HG02943 (cell line): ENCODE measurements around the gene TAOK1.

Experiments
- ATAC-seq: cut with Tn5 transposase; IDR thresholded peaks from one replicate; pipeline ENCODE4 v1.9.1; 2021; ENCODE audit warnings: mild to moderate bottlenecking, low read depth, moderate library complexity; ENCODE audit not compliant: unreplicated experiment

The TAOK1 gene

GRCh38 chr17:29591146-29591736 lies 201.1 kb downstream of the TAOK1 start:
- no peak for ATAC-seq

- ATAC-seq: no peak
Observed at GRCh38 chr17:29591737-29592608, 201.8 kb downstream of the TAOK1 start.

GRCh38 chr17:29592850-29593551 lies 202.8 kb downstream of the TAOK1 start, which contains the start of gene ANKRD13B:
Gene ANKRD13B, plus strand, starts transcription at chr17:29593132. Its CDS starts 490 bp downstream, at chr17:29593622.
- ATAC-seq: no peak

- no peak for ATAC-seq
Observed at GRCh38 chr17:29593591-29594518, 203.7 kb downstream of the TAOK1 start.

DNA sequence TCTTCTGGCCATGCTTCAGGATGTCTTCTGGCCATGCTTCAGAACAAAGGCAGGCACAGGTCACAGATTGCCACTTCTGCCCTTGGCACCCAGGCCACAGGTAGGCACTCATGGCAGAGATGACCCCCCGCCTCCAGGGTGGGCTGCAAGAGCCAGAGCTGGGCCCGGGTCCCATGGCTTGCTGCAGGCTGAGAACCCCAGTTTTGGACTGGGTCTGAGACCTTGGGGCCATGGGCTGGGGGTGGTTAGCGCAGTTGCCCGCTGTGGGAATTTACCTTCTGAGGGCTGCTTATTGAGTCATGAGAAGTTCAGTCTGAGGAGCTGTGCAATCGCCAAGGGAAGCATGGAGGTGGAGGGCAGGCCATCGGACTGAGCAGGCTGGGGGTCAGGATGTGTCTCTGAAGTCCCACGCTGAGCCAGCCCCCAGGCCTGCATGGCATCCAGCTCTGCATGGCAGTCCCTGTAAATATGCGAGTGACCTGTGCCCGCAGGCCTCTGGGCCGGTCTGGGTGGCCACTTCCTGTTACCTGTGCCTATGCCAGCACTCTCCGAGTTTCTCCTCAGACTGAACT lies 204.4 kb downstream of the TAOK1 start:
- ATAC-seq: no peak

DNA sequence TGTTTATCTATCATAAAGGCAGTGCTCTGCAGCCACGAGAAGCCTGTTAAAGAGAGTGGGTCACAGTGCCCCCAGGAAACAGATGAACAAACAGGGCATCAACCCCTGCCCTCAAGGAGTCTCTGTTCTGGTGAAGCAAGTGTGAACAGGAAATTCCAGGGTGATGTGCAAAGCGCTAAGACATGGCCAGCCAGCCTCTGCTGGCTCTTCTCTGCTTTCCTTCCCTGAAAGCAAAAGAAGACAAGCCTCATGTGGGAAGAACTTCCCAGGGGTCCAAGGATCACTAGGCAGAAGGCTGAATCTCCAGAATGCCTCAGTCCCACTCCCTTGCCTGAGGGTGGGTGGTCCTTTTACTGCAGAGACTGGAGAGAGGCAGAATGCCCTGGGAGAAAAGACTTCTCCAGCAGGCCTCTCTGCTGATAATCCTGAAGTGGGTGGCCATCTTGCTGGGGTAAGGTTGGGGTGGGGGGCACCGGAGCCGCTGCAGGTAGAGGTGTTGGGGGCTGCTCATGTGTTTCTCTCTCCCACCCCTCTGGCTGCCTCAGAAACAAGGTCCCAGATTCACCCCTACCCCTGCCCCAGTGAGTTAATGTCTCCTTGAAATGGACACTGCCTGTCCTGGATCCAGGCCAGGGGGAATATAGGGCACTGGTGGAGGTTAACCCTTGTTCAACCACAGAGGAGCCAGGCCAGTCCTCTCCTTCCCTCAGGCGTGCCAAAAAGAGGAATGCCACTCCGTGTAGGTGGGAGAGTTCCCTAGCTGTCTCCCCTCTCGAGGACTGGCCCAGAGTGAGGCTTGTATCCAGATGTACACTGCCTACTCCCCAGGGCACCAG lies 205.2 kb downstream of the TAOK1 start:
- no peak for ATAC-seq

DNA sequence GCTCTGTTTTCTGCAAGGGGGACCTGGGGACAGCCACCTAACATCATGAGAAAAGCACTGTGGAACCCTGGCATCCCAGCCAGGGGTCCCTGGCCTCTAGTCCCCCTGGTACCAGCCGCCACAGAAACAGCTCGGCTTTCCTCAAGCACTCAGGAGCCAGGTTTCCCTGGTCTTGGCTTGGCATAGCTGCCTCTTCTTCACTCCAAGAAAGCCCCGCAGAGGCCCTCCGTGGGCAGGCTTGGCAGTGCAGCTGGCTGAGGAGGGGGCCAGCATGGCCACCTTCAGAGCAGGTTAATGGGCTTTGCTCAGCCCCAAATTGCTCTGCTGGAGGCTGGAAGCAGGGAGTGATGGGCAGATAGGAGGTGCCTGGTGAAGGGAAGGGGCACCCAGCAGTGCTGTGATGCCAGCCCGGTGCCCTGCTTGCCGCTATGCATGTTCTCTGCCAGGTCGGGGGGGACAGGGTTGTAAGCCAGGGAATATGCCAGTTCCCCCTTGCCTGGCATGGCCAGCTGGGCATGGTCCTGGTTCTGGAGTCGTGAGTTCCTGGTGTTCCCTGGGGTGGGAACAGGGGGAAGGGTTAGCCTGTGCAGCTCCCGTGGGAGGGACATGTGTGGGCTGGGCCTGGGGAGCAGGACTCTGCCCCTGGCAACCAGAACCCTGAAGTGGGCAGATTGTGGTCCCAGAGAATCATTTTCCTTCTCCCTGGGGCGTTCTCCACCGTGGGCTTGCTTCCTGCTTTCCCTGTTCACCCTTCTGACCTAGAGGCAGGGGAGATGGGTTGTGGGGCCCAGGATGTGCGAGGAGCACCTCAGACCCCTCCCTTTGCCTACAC lies 206.0 kb downstream of the TAOK1 start:
- no peak for ATAC-seq

DNA sequence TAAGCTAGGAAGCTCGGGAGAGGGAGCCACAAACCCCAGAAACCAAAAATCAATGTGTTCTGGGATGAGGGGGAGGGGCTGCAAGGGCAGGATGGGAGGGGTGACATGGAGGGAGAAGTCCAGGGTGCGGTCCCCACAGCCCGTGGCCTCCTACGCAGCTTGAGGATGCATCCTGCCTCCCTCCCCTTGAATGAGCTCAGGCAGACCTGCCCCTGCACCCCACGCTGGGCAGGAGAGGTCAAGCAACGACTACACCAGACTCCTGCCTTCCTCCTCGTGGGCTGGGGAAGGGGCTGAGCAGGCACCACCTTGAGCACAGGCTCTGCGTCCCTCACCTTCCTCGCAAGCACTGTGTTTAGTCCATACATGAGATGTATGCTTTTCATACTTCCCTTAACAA lies 206.6 kb downstream of the TAOK1 start:
- no peak for ATAC-seq

DNA sequence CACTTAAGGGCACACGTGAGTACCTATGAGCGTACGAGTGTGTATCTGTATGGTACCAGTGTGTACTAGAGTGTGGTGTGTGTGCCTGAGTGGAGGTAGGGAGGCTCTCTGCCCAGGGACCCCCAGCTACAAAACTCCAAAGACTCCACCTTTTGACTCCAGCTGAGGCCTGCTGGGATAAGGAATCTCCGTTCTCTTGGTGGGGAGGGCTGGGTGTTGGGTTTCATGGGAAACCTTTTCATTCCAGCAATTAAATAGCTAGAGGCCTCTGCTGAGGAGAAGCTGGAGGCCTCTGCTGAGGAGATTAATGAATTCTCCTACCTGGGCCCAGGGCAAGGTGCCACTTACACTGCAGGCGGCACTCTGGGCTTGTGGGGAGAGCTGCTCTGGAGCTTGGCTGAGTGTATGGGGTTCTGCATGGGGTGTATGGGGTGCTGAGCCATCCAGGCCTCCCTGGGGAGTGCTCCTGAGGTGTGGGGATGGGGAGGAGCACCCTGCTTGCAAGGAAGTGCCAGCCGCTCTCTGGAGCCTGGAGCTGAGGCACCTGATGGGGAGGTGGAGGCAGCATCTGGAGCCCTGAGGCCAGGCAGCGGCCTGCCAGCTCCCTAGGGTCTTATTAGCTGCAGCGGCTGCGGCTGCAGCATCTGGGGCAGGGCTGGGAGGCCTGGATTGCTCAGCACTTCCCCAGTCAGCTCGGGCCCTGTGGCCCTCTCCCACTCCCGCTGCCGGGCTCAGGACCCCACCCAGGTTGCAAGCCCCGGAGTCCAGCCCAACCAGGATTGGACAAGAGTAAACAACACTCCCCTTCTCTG lies 207.4 kb downstream of the TAOK1 start:
- no peak for ATAC-seq
